Measurements from ENCODE around the gene FANK1.

Gene FANK1

DNA sequence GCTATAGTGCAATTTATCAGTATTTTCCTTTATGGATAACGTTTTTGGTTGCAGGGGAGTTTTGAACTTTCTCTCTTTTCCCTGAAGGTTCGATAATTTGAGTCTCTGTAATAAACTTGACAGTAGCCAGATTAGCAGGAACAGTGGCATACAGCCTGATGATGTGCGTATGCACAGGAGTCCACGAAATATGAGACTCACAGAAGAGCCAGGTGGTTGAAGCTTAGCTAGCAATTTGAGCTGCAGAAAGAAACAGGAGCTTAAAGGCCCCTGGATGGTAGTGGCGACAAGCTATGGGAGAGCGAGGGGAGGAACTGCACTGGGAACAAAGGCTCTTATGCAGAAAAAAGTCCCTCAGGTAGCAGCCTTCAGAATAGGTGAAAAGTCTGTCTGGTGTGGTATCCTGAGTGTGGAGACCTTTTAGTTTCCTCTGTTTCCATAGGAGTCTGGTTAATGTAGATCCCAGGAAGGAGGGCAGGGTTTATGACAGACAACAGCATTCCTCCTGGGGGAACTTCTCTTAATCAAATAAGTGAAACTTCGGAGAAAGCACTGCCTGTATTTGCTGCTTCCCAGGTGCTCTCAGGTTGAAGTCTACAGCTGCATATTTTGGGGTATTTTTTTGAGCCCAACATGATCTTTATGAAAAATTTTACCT is 32.7 kb downstream of the FANK1 start:
- Histone ChIP-seq H3K36me3 (ENCODE audit: control insufficient read depth, insufficient read depth, low read length) (no peaks in the 10 kb centered on the region), H3K27me3 (replicated peaks; ENCODE audit: control insufficient read depth, insufficient read depth, low read length, poor library complexity, severe bottlenecking) (no peaks in the 10 kb centered on the region), H3K27ac (ENCODE audit: insufficient read depth, low read length, poor library complexity, severe bottlenecking) (no peak overlapping the region), H3K4me1 (ENCODE audit: control insufficient read depth, insufficient read depth, low read length, poor library complexity, severe bottlenecking) (no peaks in the 10 kb centered on the region), H3K4me3 (ENCODE audit: insufficient read depth, low read depth, low read length, poor library complexity, severe bottlenecking) (no peak overlapping the region), H3K9me3 (ENCODE audit: control insufficient read depth, low read length) (no peaks in the 10 kb centered on the region)
- DNase-seq = no peak

DNA sequence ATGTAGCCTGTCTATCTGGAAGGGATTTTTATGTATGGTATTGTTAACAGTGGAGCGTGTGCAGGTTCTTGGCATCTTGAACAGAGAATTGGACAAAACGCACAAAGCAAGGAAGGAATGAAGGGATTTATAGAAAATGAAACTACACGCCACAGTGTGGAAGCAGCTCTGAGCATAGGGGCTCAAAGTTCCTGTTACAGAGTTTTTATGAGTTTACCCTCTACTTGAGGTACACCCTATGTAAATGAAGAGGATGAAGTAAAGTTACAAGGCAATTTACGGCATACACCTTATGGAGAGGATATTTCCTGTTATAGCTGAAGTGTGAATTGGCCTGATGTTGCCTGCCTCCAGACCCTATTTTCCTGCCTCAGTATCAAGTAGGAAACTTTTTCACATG is 33.3 kb downstream of the FANK1 start:
- DNase-seq = no peak

DNA sequence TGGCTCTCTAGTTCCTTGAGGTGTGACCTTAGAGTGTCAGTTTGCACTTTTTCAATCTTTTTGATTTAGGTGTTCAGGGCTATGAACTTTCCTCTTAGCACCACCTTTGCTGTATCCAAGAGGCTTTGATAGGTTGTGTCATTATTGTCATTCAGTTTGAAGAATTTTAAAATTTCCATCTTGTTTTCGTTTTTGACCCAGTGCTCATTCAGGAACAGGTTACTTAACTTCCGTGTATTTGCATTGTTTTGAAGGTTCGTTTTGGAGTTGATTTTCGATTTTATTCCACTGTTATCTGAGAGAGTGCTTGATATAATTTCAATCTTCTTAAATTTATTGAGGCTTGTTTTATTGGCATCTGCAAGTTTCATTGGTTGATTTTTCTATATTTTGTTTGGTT is 37.3 kb downstream of the FANK1 start:
- no peaks in the 10 kb centered on the region for H3K9me3 ChIP-seq (ENCODE audit: control insufficient read depth, low read length)
- no peaks in the 10 kb centered on the region for H3K4me1 ChIP-seq (ENCODE audit: control insufficient read depth, insufficient read depth, low read length, poor library complexity, severe bottlenecking)
- no peak for DNase-seq
- H3K27me3 ChIP-seq (replicated peaks; ENCODE audit: control insufficient read depth, insufficient read depth, low read length, poor library complexity, severe bottlenecking) = no peaks in the 10 kb centered on the region
- no peaks in the 10 kb centered on the region for H3K36me3 ChIP-seq (ENCODE audit: control insufficient read depth, insufficient read depth, low read length)
- H3K4me3 ChIP-seq (ENCODE audit: insufficient read depth, low read depth, low read length, poor library complexity, severe bottlenecking) = no peak overlapping the region
- no peak overlapping the region for H3K27ac ChIP-seq (ENCODE audit: insufficient read depth, low read length, poor library complexity, severe bottlenecking)

More for the DNA sequence above, 33.3 kb downstream of the FANK1 start:
- H3K4me1 ChIP-seq (ENCODE audit: control insufficient read depth, insufficient read depth, low read length, poor library complexity, severe bottlenecking) = no peaks in the 10 kb centered on the region
- H3K36me3 ChIP-seq (ENCODE audit: control insufficient read depth, insufficient read depth, low read length) = no peaks in the 10 kb centered on the region
- no peak overlapping the region for H3K4me3 ChIP-seq (ENCODE audit: insufficient read depth, low read depth, low read length, poor library complexity, severe bottlenecking)
- no peaks in the 10 kb centered on the region for H3K9me3 ChIP-seq (ENCODE audit: control insufficient read depth, low read length)
- H3K27me3 ChIP-seq (replicated peaks; ENCODE audit: control insufficient read depth, insufficient read depth, low read length, poor library complexity, severe bottlenecking) = no peaks in the 10 kb centered on the region
- no peak overlapping the region for H3K27ac ChIP-seq (ENCODE audit: insufficient read depth, low read length, poor library complexity, severe bottlenecking)

DNA sequence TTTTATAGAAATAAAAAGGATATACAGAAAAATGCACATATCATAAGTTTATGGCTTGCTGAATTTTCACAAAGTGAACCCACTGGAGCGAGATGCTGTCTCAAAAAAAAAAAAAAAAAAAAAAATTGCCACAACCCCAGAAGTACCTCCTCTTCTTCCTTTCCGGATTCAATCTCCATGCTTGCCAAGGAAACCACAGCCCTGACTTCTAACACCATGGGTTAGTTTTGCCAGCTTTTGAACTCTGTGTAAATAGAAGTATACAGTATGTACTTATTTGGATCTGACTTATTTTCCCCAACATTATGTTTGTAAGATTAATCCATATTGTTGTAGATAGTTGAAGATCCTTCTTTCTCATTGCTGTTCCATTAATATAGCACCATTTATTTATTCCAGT is 40.0 kb downstream of the FANK1 start:
- Histone ChIP-seq H3K36me3 (ENCODE audit: control insufficient read depth, insufficient read depth, low read length) (no peaks in the 10 kb centered on the region), H3K9me3 (ENCODE audit: control insufficient read depth, low read length) (no peaks in the 10 kb centered on the region), H3K4me1 (ENCODE audit: control insufficient read depth, insufficient read depth, low read length, poor library complexity, severe bottlenecking) (no peaks in the 10 kb centered on the region), H3K27ac (ENCODE audit: insufficient read depth, low read length, poor library complexity, severe bottlenecking) (no peak overlapping the region), H3K27me3 (replicated peaks; ENCODE audit: control insufficient read depth, insufficient read depth, low read length, poor library complexity, severe bottlenecking) (no peaks in the 10 kb centered on the region), H3K4me3 (ENCODE audit: insufficient read depth, low read depth, low read length, poor library complexity, severe bottlenecking) (no peak overlapping the region)
- no peak for DNase-seq

DNA sequence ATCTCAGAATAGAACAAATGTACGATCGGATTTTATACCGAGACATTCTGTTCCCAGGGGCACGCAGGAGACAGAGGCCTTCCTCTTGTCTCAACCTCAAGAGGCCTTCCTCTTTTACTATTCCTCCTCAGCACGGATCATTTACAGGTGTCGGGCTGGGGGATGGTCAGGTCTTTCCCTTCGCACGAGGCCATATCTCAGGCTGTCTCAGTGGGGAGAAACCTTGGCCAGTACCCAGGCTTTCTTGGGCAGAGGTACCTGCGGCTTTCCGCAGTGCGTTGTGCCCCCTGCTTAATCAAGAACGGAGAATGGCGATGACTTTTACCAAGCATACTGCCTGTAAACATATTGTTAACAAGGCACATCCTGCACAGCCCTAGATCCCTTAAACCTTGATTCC is 44.2 kb downstream of the FANK1 start:
- no peaks in the 10 kb centered on the region for H3K9me3 ChIP-seq (ENCODE audit: control insufficient read depth, low read length)
- no peaks in the 10 kb centered on the region for H3K27me3 ChIP-seq (replicated peaks; ENCODE audit: control insufficient read depth, insufficient read depth, low read length, poor library complexity, severe bottlenecking)
- no peak overlapping the region for H3K27ac ChIP-seq (ENCODE audit: insufficient read depth, low read length, poor library complexity, severe bottlenecking)
- DNase-seq = no peak
- H3K36me3 ChIP-seq (ENCODE audit: control insufficient read depth, insufficient read depth, low read length) = no peaks in the 10 kb centered on the region
- H3K4me1 ChIP-seq (ENCODE audit: control insufficient read depth, insufficient read depth, low read length, poor library complexity, severe bottlenecking) = no peaks in the 10 kb centered on the region
- no peak overlapping the region for H3K4me3 ChIP-seq (ENCODE audit: insufficient read depth, low read depth, low read length, poor library complexity, severe bottlenecking)

DNA sequence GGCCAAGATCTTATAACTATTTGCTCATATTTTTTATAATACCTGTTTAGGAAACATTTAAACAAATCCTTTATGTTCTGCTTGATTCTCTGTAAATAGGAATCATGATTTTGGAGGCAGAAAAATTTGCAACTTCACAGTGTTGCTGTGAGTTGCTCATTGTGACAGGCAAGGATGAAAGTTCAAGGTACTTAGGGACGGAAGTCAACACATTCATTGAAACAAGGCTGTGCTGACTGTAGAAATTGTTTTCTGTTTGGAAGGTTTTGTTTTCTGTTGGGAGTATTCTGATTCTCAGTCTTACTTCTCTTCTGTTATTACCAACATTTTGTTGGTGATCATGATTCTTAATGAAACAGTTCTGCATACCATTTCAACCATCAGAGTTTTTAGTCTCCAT is 54.9 kb downstream of the FANK1 start:
- Histone ChIP-seq H3K4me1 (ENCODE audit: control insufficient read depth, insufficient read depth, low read length, poor library complexity, severe bottlenecking) (no peaks in the 10 kb centered on the region), H3K27me3 (replicated peaks; ENCODE audit: control insufficient read depth, insufficient read depth, low read length, poor library complexity, severe bottlenecking) (no peaks in the 10 kb centered on the region), H3K36me3 (ENCODE audit: control insufficient read depth, insufficient read depth, low read length) (no peaks in the 10 kb centered on the region), H3K4me3 (ENCODE audit: insufficient read depth, low read depth, low read length, poor library complexity, severe bottlenecking) (no peak overlapping the region), H3K27ac (ENCODE audit: insufficient read depth, low read length, poor library complexity, severe bottlenecking) (no peak overlapping the region), H3K9me3 (ENCODE audit: control insufficient read depth, low read length) (peaks cover 11% of the 10 kb centered on the region)
- no peak for DNase-seq

DNA sequence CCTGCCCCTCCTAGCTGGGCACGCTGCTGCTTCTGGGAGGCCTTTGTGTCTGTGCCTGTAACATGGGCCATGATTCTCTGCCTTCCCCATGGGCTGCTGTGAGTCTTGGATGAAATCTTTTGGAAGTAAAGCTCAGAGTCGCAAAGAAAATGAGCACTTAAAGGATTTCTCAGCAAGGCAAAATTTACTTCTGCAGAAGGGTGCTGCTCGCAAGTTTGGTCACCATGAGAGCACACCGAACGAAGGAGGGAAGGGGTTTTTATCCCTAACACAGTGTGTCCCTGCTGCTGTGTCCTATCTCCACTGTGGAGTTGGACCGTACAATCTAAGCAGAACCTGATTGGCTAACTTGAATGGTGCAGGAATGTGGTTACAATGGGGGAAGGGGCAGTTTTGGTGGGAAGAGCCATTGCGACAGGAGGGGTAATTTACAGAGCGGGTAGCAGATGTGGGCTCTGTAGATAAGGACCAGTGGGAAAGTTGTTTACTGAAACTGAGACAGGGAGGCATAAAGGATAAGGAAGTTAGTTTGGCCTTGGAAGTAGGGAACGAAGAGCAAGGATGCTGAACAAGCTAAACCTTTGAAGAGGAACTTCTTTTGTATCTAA is 57.5 kb downstream of the FANK1 start:
- H3K36me3 ChIP-seq (ENCODE audit: control insufficient read depth, insufficient read depth, low read length) = no peaks in the 10 kb centered on the region
- no peak for DNase-seq
- H3K27ac ChIP-seq (ENCODE audit: insufficient read depth, low read length, poor library complexity, severe bottlenecking) = no peak overlapping the region
- no peak overlapping the region for H3K4me3 ChIP-seq (ENCODE audit: insufficient read depth, low read depth, low read length, poor library complexity, severe bottlenecking)
- H3K4me1 ChIP-seq (ENCODE audit: control insufficient read depth, insufficient read depth, low read length, poor library complexity, severe bottlenecking) = no peaks in the 10 kb centered on the region
- H3K9me3 ChIP-seq (ENCODE audit: control insufficient read depth, low read length) = peaks cover 11% of the 10 kb centered on the region
- no peaks in the 10 kb centered on the region for H3K27me3 ChIP-seq (replicated peaks; ENCODE audit: control insufficient read depth, insufficient read depth, low read length, poor library complexity, severe bottlenecking)

DNA sequence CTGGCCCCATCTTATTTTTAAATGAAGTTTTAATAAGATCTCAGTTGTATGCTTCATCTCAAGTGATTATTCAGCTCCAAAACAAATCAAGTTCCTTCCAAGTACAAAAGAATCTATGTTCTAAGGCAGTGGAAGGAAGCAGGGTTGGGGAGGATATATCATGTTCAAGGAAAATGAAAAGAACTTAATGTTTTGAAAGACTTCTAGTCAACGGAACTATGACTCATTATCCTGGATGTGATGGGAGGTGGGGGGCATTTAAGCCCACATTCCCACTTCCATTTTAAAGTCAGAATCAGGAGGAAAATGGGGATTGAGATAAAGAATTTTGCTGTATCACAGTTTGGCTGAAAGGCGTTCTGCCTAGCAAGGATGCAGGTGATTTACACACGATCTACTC is 59.4 kb downstream of the FANK1 start:
- DNase-seq = no peak
- Histone ChIP-seq H3K4me3 (ENCODE audit: insufficient read depth, low read depth, low read length, poor library complexity, severe bottlenecking) (no peak overlapping the region), H3K4me1 (ENCODE audit: control insufficient read depth, insufficient read depth, low read length, poor library complexity, severe bottlenecking) (no peaks in the 10 kb centered on the region), H3K27ac (ENCODE audit: insufficient read depth, low read length, poor library complexity, severe bottlenecking) (no peak overlapping the region), H3K36me3 (ENCODE audit: control insufficient read depth, insufficient read depth, low read length) (no peaks in the 10 kb centered on the region), H3K9me3 (ENCODE audit: control insufficient read depth, low read length) (peaks cover 11% of the 10 kb centered on the region), H3K27me3 (replicated peaks; ENCODE audit: control insufficient read depth, insufficient read depth, low read length, poor library complexity, severe bottlenecking) (no peaks in the 10 kb centered on the region)

DNA sequence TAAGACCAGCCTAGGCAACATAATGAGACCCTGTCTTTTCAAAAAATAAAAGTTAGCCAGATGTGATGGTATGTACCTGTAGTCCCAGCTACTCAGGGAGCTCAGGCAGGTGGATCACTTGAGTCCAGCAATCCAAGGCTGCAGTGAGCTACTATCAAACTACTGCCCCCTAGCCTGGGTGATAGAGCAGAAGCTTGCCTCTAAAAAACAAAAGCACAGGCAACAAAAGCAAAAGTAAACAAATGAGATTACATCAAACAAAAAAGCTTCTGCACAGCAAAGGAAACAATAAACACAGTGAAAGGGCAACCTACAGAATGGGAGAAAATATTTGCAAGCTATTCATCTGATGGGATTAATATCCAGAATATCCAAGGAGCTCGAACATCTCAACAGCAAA is 65.4 kb downstream of the FANK1 start:
- H3K4me1 ChIP-seq (ENCODE audit: control insufficient read depth, insufficient read depth, low read length, poor library complexity, severe bottlenecking) = no peaks in the 10 kb centered on the region
- H3K27ac ChIP-seq (ENCODE audit: insufficient read depth, low read length, poor library complexity, severe bottlenecking) = no peak overlapping the region
- H3K4me3 ChIP-seq (ENCODE audit: insufficient read depth, low read depth, low read length, poor library complexity, severe bottlenecking) = no peak overlapping the region
- no peaks in the 10 kb centered on the region for H3K27me3 ChIP-seq (replicated peaks; ENCODE audit: control insufficient read depth, insufficient read depth, low read length, poor library complexity, severe bottlenecking)
- no peaks in the 10 kb centered on the region for H3K36me3 ChIP-seq (ENCODE audit: control insufficient read depth, insufficient read depth, low read length)
- H3K9me3 ChIP-seq (ENCODE audit: control insufficient read depth, low read length) = no peaks in the 10 kb centered on the region
- DNase-seq = no peak

DNA sequence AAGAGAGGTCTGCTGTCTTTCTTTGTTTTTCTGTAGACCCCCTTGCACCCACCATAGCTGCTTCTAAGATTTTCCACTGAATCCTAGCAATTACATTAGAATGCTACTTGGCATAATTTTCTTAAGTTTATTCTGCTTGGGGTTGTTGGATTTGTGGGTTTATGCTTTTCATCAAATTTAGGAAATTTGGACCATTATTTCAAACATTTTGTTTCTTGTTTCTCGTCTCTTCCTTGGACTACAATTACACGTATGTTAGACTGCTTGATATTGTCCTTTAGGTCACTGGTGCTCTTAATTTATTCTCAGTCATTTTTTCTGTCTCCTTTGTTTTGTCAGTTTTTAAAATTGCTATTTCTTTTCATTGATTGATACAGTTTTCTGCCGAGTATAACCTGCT is 65.8 kb downstream of the FANK1 start:
- Histone ChIP-seq H3K9me3 (ENCODE audit: control insufficient read depth, low read length) (no peaks in the 10 kb centered on the region), H3K36me3 (ENCODE audit: control insufficient read depth, insufficient read depth, low read length) (no peaks in the 10 kb centered on the region), H3K4me3 (ENCODE audit: insufficient read depth, low read depth, low read length, poor library complexity, severe bottlenecking) (no peak overlapping the region), H3K4me1 (ENCODE audit: control insufficient read depth, insufficient read depth, low read length, poor library complexity, severe bottlenecking) (no peaks in the 10 kb centered on the region), H3K27me3 (replicated peaks; ENCODE audit: control insufficient read depth, insufficient read depth, low read length, poor library complexity, severe bottlenecking) (no peaks in the 10 kb centered on the region), H3K27ac (ENCODE audit: insufficient read depth, low read length, poor library complexity, severe bottlenecking) (no peak overlapping the region)
- DNase-seq = no peak
